ENCODE measurements around the gene BCAP31. TPM values are rescaled to one million over a fixed set of nuclear protein-coding genes. Genes with fewer than 3 reads are reported as not detected.
"Not testable (repeated sequence)": the region's sequence is repeated elsewhere in the genome, so short reads cannot be mapped to it uniquely, and the experiment has no call there.

Gene BCAP31
- total and polyA plus RNA-seq, 2 of the 13 experiments (the other 11 are each of a cell fraction or from before 2014, with no cell fraction given), result 139 to 178 TPM

GRCh38 chrX:153694687-153695270 is 29.4 kb downstream of the BCAP31 start:
- H3K4me2 ChIP-seq (ENCODE audit: low read depth, low read length), result no peak overlapping the region
- DNase-seq (ENCODE audit: low spot score), result no peak
- FAIRE-seq, result no peak
- no peak for ATAC-seq
- H3K27ac ChIP-seq (ENCODE audit: extremely low read length, insufficient read depth, low read length), result no peak overlapping the region
- no CpG with 5 or more reads among the region's 23 CpGs for WGBS (ENCODE audit: low lambda C conversion rate)
- ChIA-PET POLR2A (interaction anchor here (0.7 kb wide), 1 partner anchor 8 kb away, joined by 3 read pairs; no protein-coding TSS in a partner anchor), CTCF (ENCODE audit: low intra/inter-chr PET ratio, low total read pairs) (no interaction called here)
- TF ChIP-seq RBFOX2 (IDR thresholded peaks at IDR 0.05; ENCODE audit: low read depth, low read length) (peak; percentile 52; the same call in 1 of the 2 replicates), ARID2 (CRISPR knock-in tag; IDR thresholded peaks at IDR 0.05; ENCODE audit: borderline replicate concordance) (no peak)
- H3K4me1 ChIP-seq (ENCODE audit: insufficient read depth, low read length), result peaks cover 34% of the 10 kb centered on the region
- no peaks in the 10 kb centered on the region for H3K27me3 ChIP-seq (ENCODE audit: control insufficient read depth in 1 of 2, insufficient read depth in 2 of 2, low read length in 2 of 2)
- H3K79me2 ChIP-seq (ENCODE audit: insufficient read depth, low read length), result peaks cover 6% of the 10 kb centered on the region
- in situ Hi-C loops (cut with HindIII; ENCODE audit: extremely low pct_ligation_motif_present, low pct_unique_long_range_greater_than_20kb), result no loop called here
- no peaks in the 10 kb centered on the region for H3K9me3 ChIP-seq (ENCODE audit: low read length)
- H3K36me3 ChIP-seq (replicated peaks in 1 of 2; ENCODE audit: control insufficient read depth in 1 of 2, insufficient read depth in 2 of 2, low read length in 2 of 2), result peaks cover 0 to 3% of the 10 kb centered on the region in 2 experiments; a peak in 2 of 5 replicates
- H3K9ac ChIP-seq (ENCODE audit: insufficient read depth, low read depth, low read length), result no peak overlapping the region
- H3K4me3 ChIP-seq (replicated peaks in 1 of 3; ENCODE audit: insufficient read depth in 1 of 3, low read depth in 2 of 3, low read length in 3 of 3), result no peak overlapping the region
- peaks cover 21% of the 10 kb centered on the region for H4K20me1 ChIP-seq (ENCODE audit: insufficient read depth, low read length)
- H2AFZ ChIP-seq (ENCODE audit: low read length), result no peak overlapping the region
- intact Hi-C loops (cut with micrococcal nuclease; ENCODE audit: unreplicated experiment), result no loop called here
- BruUV-seq (replicated peaks), result no TSS peak

GRCh38 chrX:153694256-153694655 is 29.9 kb downstream of the BCAP31 start:
- H3K4me1 ChIP-seq (ENCODE audit: insufficient read depth, low read length), result peaks cover 30% of the 10 kb centered on the region; the same call in 1 of the 2 replicates
- intact Hi-C loops (cut with micrococcal nuclease; ENCODE audit: unreplicated experiment); H3K4me2 ChIP-seq (ENCODE audit: low read depth, low read length); H3K27ac ChIP-seq (ENCODE audit: extremely low read length, insufficient read depth, low read length); H3K36me3 ChIP-seq (replicated peaks in 1 of 2; ENCODE audit: control insufficient read depth in 1 of 2, insufficient read depth in 2 of 2, low read length in 2 of 2); CTCF ChIA-PET (ENCODE audit: low intra/inter-chr PET ratio, low total read pairs); in situ Hi-C loops (cut with HindIII; ENCODE audit: extremely low pct_ligation_motif_present, low pct_unique_long_range_greater_than_20kb); BruUV-seq (replicated peaks); H3K27me3 ChIP-seq (ENCODE audit: control insufficient read depth in 1 of 2, insufficient read depth in 2 of 2, low read length in 2 of 2); H3K9ac ChIP-seq (ENCODE audit: insufficient read depth, low read depth, low read length); ATAC-seq; DNase-seq (ENCODE audit: low spot score); POLR2A ChIA-PET; FAIRE-seq; H3K9me3 ChIP-seq (ENCODE audit: low read length); H2AFZ ChIP-seq (ENCODE audit: low read length); H3K4me3 ChIP-seq (replicated peaks in 1 of 3; ENCODE audit: insufficient read depth in 1 of 3, low read depth in 2 of 3, low read length in 3 of 3): not testable (repeated sequence)
- TF ChIP-seq RBFOX2 (IDR thresholded peaks at IDR 0.05; ENCODE audit: low read depth, low read length) (peak; percentile 27), POLR2AphosphoS5 (IDR thresholded peaks at IDR 0.05; ENCODE audit: low read depth, low read length) (peak; percentile 16; the same call in 1 of the 2 replicates)
- WGBS (ENCODE audit: low lambda C conversion rate), result 92% methylated on average over 5 of the region's 16 CpGs
- peaks cover 11% of the 10 kb centered on the region for H3K79me2 ChIP-seq (ENCODE audit: insufficient read depth, low read length)
- peaks cover 25% of the 10 kb centered on the region for H4K20me1 ChIP-seq (ENCODE audit: insufficient read depth, low read length)

Data from HepG2 (cell line).